HEK293 (cell line): ENCODE results near the gene LGI1.

Experiments used
- CTCF ChIA-PET: fragments of 350-600 bp; formaldehyde crosslinking; extraction: SDS; loops from one replicate; lab custom pipeline; 2021; ENCODE audit warnings: antibody characterized with exemption; lab: Yijun Ruan, JAX
- POLR2A ChIA-PET: fragments of 300-600 bp; formaldehyde crosslinking; extraction: SDS; loops from one replicate; lab custom pipeline; 2020; ENCODE audit warnings: antibody characterized with exemption, inconsistent platforms; lab: Yijun Ruan, JAX
- H3K27ac ChIP-seq: fragments of 200-500 bp; sonication (Bioruptor generic); 2 replicates; pipeline ENCODE4 v1.5.1; 2014; ENCODE audit warnings: low read depth, low read length, control low read depth, inconsistent platforms; ENCODE audit errors: extremely low read depth
- H3K36me3 ChIP-seq, 2 experiments: fragments of 200-500 bp in 1 of 2; sonication (Bioruptor generic) in 1 of 2; 1 replicate in 1 of 2; 2 replicates in 1 of 2; pipeline ENCODE4 v1.5.1; 2014 to 2017; ENCODE audit warnings: inconsistent platforms in 2 of 2, low read length in 2 of 2; ENCODE audit not compliant: control insufficient read depth in 2 of 2, insufficient read depth in 1 of 2
- H3K4me1 ChIP-seq: fragments of 200-500 bp; sonication (Bioruptor generic); 2 replicates; pipeline ENCODE4 v1.5.1; 2014; ENCODE audit warnings: mild to moderate bottlenecking, low read length, inconsistent platforms; ENCODE audit not compliant: control insufficient read depth, insufficient read depth
- H3K4me3 ChIP-seq: 2 replicates; pipeline ENCODE4 v1.5.1; 2011; ENCODE audit warnings: low read depth, mild to moderate bottlenecking, control low read depth, low read length, moderate library complexity
- H3K9me3 ChIP-seq: fragments of 200-500 bp; sonication (Bioruptor generic); 2 replicates; pipeline ENCODE4 v1.5.1; 2014; ENCODE audit warnings: low read depth, low read length, inconsistent platforms; ENCODE audit not compliant: control insufficient read depth, insufficient read depth
- BCL6B ChIP-seq: fragments of 450-650 bp; formaldehyde crosslinking; IDR thresholded peaks from 2 replicates; pipeline ENCODE4 v1.5.1; 2017; ENCODE audit warnings: missing biosample characterization, missing genetic modification characterization
- ELK4 ChIP-seq: IDR thresholded peaks from 2 replicates; pipeline ENCODE4 v1.6.1; 2011; ENCODE audit warnings: mild to moderate bottlenecking, low read depth, low read length, borderline replicate concordance
- GLIS1 ChIP-seq: fragments of 450-650 bp; formaldehyde crosslinking; IDR thresholded peaks from 2 replicates; pipeline ENCODE4 v1.5.1; 2016; ENCODE audit warnings: missing biosample characterization, missing genetic modification characterization
- HOXD13 ChIP-seq: sonication (generic); formaldehyde crosslinking; IDR thresholded peaks from 2 replicates; pipeline ENCODE4 v1.8.0; 2022; ENCODE audit warnings: missing genetic modification reagents, borderline replicate concordance
- ZBTB17 ChIP-seq: fragments of 450-650 bp; formaldehyde crosslinking; IDR thresholded peaks from 2 replicates; pipeline ENCODE4 v1.5.1; 2016; ENCODE audit warnings: missing biosample characterization, missing genetic modification characterization
- ZBTB20 ChIP-seq: fragments of 450-650 bp; formaldehyde crosslinking; IDR thresholded peaks from 2 replicates; pipeline ENCODE4 v1.5.1; 2016; ENCODE audit warnings: missing biosample characterization, missing genetic modification characterization
- ZBTB8A ChIP-seq: fragments of 450-650 bp; formaldehyde crosslinking; IDR thresholded peaks from 2 replicates; pipeline ENCODE4 v1.5.1; 2016; ENCODE audit warnings: missing biosample characterization, missing genetic modification characterization
- ZNF121 ChIP-seq: fragments of 450-650 bp; formaldehyde crosslinking; IDR thresholded peaks from 2 replicates; pipeline ENCODE4 v1.5.1; 2016; ENCODE audit warnings: missing biosample characterization, missing genetic modification characterization
- ZNF133 ChIP-seq: fragments of 450-650 bp; formaldehyde crosslinking; IDR thresholded peaks from 2 replicates; pipeline ENCODE4 v1.5.1; 2016; ENCODE audit warnings: missing biosample characterization, missing genetic modification characterization
- ZNF202 ChIP-seq: fragments of 450-650 bp; formaldehyde crosslinking; IDR thresholded peaks from 2 replicates; pipeline ENCODE4 v1.5.1; 2016; ENCODE audit warnings: missing biosample characterization, missing genetic modification characterization, borderline replicate concordance
- ZNF292 ChIP-seq: fragments of 450-650 bp; formaldehyde crosslinking; IDR thresholded peaks from 2 replicates; pipeline ENCODE4 v1.5.1; 2016; ENCODE audit warnings: low read depth, missing biosample characterization, missing genetic modification characterization, borderline replicate concordance
- ZNF335 ChIP-seq: fragments of 450-650 bp; formaldehyde crosslinking; conservative IDR thresholded peaks from 2 replicates; pipeline ENCODE4 v1.5.1; 2016; ENCODE audit warnings: missing biosample characterization, missing genetic modification characterization
- ZNF350 ChIP-seq: fragments of 450-650 bp; formaldehyde crosslinking; IDR thresholded peaks from 2 replicates; pipeline ENCODE4 v1.5.0; 2017; ENCODE audit warnings: missing biosample characterization, mild to moderate bottlenecking, missing genetic modification characterization
- ZNF48 ChIP-seq: fragments of 450-650 bp; formaldehyde crosslinking; IDR thresholded peaks from 2 replicates; pipeline ENCODE4 v1.5.1; 2016; ENCODE audit warnings: missing biosample characterization, missing genetic modification characterization
- ZNF558 ChIP-seq: fragments of 450-650 bp; formaldehyde crosslinking; IDR thresholded peaks from 2 replicates; pipeline ENCODE4 v1.5.1; 2016; ENCODE audit warnings: missing biosample characterization, missing genetic modification characterization
- ZNF600 ChIP-seq: fragments of 450-650 bp; formaldehyde crosslinking; IDR thresholded peaks from 2 replicates; pipeline ENCODE4 v1.5.1; 2016; ENCODE audit warnings: missing biosample characterization, missing genetic modification characterization
- ZNF621 ChIP-seq: fragments of 450-650 bp; formaldehyde crosslinking; IDR thresholded peaks from 2 replicates; pipeline ENCODE4 v1.5.1; 2017; ENCODE audit warnings: missing biosample characterization, missing genetic modification characterization
- ZNF626 ChIP-seq: fragments of 450-650 bp; sonication (Bioruptor Pico); formaldehyde crosslinking; IDR thresholded peaks from 2 replicates; pipeline ENCODE4 v1.5.1; 2018; ENCODE audit warnings: missing biosample characterization, missing genetic modification characterization, inconsistent platforms
- ZNF76 ChIP-seq: fragments of 450-650 bp; formaldehyde crosslinking; IDR thresholded peaks from 2 replicates; pipeline ENCODE4; 2016; ENCODE audit warnings: low read depth, missing biosample characterization, missing genetic modification characterization, borderline replicate concordance
- ZXDB ChIP-seq: fragments of 450-650 bp; formaldehyde crosslinking; IDR thresholded peaks from 2 replicates; pipeline ENCODE4 v1.5.1; 2016; ENCODE audit warnings: missing biosample characterization, missing genetic modification characterization
- TF ChIP-seq, protein P1 (sequence below): fragments of 450-650 bp; formaldehyde crosslinking; IDR thresholded peaks from 2 replicates; pipeline ENCODE4 v1.5.1; 2017; ENCODE audit warnings: missing biosample characterization, mild to moderate bottlenecking, missing genetic modification characterization, moderate library complexity
- TF ChIP-seq, protein P2 (sequence below): sonication (generic); formaldehyde crosslinking; IDR thresholded peaks from 2 replicates; pipeline ENCODE4 v1.8.1; 2022; ENCODE audit warnings: mild to moderate bottlenecking, moderate library complexity, missing genetic modification reagents

Gene LGI1

DNA sequence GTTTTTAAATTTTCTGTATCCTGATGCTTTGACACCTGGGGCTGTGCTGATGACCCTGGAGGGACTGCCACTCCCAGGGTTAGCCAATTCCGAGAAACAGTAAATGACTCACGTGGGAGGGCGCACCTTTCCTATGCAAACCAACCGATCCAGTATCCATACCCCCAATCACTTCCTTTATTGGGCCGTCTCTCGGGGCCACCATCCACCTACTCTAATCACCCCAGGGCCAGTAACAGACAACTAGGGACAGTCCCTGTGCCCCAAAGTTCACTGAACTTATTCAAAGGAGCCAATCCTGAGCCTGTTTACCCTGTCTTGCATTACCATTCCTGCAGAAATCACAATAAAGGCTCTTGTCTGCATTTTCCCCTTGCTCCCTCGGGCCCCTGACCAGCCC is 6.6 kb upstream of the LGI1 start (continued):
- no peak for TF ChIP-seq BCL6B
- no peak for TF ChIP-seq ZNF48
- TF ChIP-seq ZNF350 (tag by site-specific recombination): no peak
- TF ChIP-seq, all 188 proteins: peak for 0

GRCh38 chr10:93751832-93752231 is 5.9 kb upstream of the LGI1 start:
- no peak for TF ChIP-seq ZNF121 (tag by site-specific recombination)
- TF ChIP-seq ZNF600 (tag by site-specific recombination): no peak
- TF ChIP-seq, protein P1, sequence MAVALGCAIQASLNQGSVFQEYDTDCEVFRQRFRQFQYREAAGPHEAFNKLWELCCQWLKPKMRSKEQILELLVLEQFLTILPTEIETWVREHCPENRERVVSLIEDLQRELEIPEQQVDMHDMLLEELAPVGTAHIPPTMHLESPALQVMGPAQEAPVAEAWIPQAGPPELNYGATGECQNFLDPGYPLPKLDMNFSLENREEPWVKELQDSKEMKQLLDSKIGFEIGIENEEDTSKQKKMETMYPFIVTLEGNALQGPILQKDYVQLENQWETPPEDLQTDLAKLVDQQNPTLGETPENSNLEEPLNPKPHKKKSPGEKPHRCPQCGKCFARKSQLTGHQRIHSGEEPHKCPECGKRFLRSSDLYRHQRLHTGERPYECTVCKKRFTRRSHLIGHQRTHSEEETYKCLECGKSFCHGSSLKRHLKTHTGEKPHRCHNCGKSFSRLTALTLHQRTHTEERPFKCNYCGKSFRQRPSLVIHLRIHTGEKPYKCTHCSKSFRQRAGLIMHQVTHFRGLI (tag by site-specific recombination): peak; percentile 59; the same call in 1 of the 2 replicates
- TF ChIP-seq ZXDB (tag by site-specific recombination): peak; percentile 14; the same call in 1 of the 2 replicates
- TF ChIP-seq ZBTB17 (tag by site-specific recombination): peak; percentile 40; the same call in 1 of the 2 replicates
- no peak for TF ChIP-seq ELK4
- 0 out of 2 replicates have a peak, but pooled peaks have one; percentile 14 for TF ChIP-seq ZBTB20
- TF ChIP-seq ZNF335 (tag by site-specific recombination): peak; percentile 59
- TF ChIP-seq ZNF626 (tag by site-specific recombination): no peak
- TF ChIP-seq ZNF76 (tag by site-specific recombination): peak; percentile 72; the same call in 1 of the 2 replicates
- TF ChIP-seq, protein P2, sequence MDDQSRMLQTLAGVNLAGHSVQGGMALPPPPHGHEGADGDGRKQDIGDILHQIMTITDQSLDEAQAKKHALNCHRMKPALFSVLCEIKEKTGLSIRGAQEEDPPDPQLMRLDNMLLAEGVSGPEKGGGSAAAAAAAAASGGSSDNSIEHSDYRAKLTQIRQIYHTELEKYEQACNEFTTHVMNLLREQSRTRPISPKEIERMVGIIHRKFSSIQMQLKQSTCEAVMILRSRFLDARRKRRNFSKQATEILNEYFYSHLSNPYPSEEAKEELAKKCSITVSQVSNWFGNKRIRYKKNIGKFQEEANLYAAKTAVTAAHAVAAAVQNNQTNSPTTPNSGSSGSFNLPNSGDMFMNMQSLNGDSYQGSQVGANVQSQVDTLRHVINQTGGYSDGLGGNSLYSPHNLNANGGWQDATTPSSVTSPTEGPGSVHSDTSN (CRISPR knock-in tag): no peak
- no peak for TF ChIP-seq GLIS1 (tag by site-specific recombination)
- no peak for TF ChIP-seq ZNF621 (tag by site-specific recombination)
- no peak for TF ChIP-seq ZNF202 (tag by site-specific recombination)
- TF ChIP-seq ZNF558 (tag by site-specific recombination): no peak
- no peaks in the 10 kb centered on the region for H3K36me3 ChIP-seq
- ChIA-PET POLR2A (interaction anchor here (1.1 kb wide), 1 partner anchor 49 kb away, joined by 4 read pairs; the partner anchor contains the start of gene FRA10AC1), CTCF (interaction anchor here (1.1 to 2.8 kb wide), 3 partner anchors 21 to 107 kb away, joined by 3 to 23 read pairs (median 5); no protein-coding TSS in a partner anchor)
- H3K4me3 ChIP-seq: no peak overlapping the region
- H3K27ac ChIP-seq: no peak overlapping the region
- H3K9me3 ChIP-seq: no peaks in the 10 kb centered on the region
- H3K4me1 ChIP-seq: peaks cover 3% of the 10 kb centered on the region; the same call in 1 of the 2 replicates

GRCh38 chr10:93752761-93753160 is 5.0 kb upstream of the LGI1 start:
- Histone ChIP-seq H3K36me3 (no peaks in the 10 kb centered on the region), H3K9me3 (no peaks in the 10 kb centered on the region), H3K27ac (no peak overlapping the region), H3K4me1 (peaks cover 3% of the 10 kb centered on the region; the same call in 1 of the 2 replicates), H3K4me3 (no peak overlapping the region)
- TF ChIP-seq HOXD13 (CRISPR knock-in tag) (no peak), ZNF133 (peak; percentile 71), ZNF292 (tag by site-specific recombination) (no peak), ZBTB8A (no peak)
- POLR2A ChIA-PET: interaction anchor here (1.1 kb wide), 1 partner anchor 50 kb away, joined by 4 read pairs; the partner anchor contains the start of gene FRA10AC1
- CTCF ChIA-PET: interaction anchor here (0.7 to 2.8 kb wide), 6 partner anchors 20 to 106 kb away, joined by 3 to 23 read pairs (median 4); no protein-coding TSS in a partner anchor
